Germinal center (tissue), 1 donor: ENCODE measurements around the gene EBLN1.
"Not testable (repeated sequence)": the region's sequence is repeated elsewhere in the genome, so short reads cannot be mapped to it uniquely, and the experiment has no call there.

Experiments used
- DNase-seq: peaks from one replicate; pipeline ENCODE4 v3.0.0; 2012; ENCODE audit warnings: mixed read lengths, low spot score

EBLN1 gene

DNA sequence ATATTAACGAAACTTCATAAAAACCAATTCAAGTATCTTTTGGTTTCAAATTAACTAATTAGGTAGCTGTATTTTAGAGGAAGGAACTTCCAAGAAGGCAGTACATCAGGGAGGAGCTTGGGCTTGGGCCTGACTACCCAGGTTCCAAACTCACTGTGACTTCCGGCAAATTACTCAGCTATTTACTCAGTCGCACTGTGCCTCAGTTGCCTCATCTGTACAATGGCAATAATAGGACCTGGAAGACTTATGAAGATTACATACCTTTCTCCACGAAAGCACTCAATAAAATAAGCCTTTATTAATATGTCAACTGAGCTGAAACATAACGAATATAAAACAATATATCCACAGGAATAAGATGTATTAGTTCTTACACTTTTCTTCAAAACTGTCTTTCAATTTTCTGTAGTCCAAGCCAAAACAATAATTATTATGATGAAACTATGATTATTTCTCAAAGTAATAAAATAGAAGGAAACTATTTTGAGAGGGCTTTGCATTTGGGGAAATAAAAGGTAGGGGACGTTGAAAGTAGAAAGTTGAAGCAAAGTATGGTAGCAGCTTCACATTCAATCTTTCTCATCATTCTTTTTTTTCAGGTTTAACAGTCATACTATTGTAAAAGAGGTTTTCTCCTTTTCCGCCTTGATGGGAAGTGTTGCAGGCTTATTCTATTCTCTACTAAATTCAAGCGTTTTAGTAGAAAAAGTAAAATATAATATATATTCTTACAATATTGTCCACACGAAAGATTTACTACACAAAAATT lies 10.5 kb upstream of the EBLN1 start:
- DNase-seq = no peak

DNA sequence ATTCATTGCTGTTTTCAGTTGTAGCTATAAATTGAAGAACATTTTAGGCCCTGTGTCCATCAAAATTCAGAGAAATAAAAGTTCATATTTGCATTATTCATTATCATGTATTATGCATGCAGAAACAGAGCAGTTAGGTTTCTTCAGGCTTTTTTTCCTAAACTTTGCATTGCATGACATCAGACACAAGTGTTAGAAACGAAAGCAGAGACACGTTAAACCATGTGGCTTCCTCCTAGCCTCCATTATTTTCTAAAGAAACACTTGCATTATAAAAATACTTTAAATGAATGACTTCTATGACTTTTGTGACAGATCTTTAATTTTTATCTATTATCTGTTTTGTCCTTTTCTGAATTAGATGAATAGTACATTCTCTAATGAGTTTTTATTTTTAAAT lies 8.8 kb upstream of the EBLN1 start:
- DNase-seq = no peak

DNA sequence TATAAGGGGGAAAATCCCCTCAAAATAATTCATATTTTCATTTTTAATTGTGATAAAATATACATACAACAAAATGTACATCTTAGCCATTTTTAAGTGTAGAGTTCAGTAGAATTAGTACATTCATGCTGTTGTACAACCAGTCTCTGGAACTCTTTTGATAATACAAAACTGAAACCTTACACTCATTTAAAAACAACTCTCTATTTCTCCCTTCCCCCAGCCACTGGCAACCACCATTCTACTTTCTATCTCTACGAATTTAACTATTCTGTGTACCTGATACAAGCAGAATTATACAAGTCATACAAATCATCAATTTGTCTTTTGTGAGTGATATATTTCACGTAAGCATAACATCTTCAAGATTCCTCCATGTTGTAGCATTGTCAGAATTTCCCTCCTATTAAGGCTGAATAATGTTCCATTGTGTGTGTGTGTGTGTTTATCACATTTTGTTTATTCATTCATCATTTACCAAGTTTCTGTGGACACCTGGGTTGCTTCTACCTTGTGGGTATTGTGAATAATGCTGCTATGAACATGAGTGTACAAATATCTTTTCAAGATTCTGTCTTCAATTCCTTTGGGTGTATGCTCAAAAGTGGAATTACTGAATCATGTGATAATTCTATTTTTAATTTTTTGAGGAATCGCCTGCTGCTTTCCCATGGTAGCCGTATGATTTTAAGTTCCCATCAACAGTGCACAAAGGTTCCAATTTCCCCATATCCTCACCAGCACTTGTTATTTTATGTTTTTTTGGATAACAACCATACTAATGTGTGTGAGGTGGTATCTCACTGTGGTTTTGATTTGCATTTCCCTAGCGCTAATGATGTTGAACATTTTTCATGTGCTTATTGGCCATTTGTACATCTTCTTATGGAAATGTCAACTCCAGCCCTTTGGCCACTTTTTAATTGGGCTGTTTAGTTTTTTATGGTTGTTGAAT lies 4.7 kb upstream of the EBLN1 start:
- DNase-seq = no peak

DNA sequence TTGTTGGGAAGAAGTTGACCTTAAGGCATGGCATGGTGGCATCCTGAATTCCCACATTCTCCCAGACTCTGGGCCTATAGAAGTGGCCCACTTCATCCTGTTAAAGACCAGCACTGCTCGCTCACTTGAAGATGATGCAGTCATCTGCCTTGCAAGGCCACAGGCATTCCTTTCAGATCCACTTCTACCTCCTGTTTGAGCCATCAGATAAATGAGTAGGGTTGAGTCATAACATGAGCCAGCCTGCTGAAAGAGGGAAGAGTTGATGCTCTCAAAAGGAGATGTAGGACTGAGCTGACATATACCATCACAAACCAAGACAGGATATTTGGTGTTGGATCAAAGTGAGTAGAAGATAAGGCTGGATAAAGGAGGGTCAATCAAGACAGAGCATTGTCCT lies 1.5 kb upstream of the EBLN1 start:
- no peak for DNase-seq

DNA sequence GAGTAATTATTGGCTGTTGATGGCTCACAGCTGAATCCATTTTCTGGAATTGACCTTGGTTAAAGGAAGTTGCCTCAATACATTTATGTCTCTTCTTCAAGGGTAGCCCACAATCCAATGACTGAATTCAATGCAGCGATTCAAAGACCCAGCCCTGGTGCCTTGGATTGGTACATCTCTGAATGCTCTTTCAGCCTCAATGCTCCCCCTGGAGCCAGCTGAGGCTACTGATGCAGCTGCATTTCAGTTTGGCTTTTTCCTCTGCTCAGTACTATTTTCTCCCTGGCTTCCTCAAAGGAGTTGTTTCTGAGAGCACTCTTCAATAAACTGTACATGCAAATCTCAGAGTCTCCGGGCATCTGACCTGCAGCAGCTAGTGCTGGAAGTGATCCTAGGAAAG lies 633 bp upstream of the EBLN1 start:
- DNase-seq = no peak

DNA sequence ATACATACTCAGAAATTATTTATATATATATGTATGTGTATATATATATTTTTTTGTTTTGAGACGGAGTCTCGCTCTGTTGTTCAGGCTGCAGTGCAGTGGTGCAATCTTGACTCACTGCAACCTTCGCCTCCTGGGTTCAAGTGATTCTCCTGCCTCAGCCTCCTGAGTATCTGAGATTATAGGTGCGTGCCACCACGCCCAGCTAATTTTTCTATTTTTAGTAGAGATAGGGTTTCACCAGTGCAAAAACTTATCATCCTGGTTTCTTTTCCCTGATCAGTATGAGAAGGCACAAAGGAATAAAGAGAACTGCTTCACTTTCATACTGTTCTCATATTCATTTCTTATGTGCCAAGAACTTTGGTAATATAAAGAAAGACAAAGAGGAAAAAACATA lies 731 bp downstream of the EBLN1 start:
- not testable (repeated sequence) for DNase-seq

DNA sequence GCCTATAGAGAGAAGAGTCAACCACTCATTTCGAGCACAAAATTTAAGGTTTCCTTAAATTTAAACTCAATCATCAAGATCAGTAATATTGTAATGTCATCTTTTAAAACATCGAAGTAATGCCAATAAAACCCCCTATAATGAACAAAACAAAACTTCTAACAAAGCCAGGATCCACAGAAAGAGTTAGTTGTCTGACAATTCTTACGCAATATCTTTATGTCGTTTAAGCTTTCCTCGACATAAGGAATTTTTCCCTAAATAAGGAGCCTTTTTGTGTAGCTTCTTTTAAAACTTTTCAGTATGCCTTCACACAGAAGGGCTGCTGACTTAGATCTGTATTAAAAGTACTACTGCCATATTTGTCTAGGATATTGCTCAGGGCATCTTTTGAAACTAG lies 7.5 kb downstream of the EBLN1 start:
- DNase-seq = no peak

DNA sequence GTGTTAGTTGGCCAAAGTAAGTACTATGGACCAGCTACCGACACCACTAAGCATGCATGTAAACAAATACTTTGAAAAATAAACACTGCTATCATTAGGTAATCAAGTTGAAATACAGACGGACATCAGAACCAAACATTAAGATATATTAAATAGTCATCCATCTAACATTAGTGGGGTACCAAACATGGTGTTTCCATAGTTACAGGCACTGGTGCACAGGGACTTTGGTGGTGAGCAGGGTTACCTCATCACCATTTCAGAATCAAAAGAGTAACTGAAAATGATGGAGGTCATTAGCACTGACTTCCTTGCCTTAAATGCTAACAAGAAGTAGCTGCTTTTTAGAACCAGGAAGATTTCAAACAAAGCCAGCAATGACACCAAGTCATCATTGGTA lies 23.9 kb downstream of the EBLN1 start:
- DNase-seq = no peak

DNA sequence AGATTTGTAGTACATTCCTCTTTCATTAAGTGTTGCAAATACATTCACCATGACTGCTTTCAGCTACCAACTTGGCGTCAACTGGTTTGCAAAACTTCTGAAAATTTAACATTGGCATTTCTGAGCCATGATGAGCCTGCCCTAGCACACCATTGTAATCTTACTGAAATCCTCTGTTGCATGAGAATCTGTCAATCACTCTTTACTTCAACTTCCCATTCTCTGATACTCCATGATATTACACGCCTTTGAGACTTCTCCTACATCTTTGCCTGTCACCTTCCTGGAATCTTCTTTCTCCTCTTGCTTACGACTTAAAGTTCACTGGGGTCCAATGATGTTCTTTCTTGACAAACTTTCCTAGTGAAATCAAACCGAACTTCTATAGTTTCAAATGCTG lies 32.2 kb downstream of the EBLN1 start:
- DNase-seq = no peak

DNA sequence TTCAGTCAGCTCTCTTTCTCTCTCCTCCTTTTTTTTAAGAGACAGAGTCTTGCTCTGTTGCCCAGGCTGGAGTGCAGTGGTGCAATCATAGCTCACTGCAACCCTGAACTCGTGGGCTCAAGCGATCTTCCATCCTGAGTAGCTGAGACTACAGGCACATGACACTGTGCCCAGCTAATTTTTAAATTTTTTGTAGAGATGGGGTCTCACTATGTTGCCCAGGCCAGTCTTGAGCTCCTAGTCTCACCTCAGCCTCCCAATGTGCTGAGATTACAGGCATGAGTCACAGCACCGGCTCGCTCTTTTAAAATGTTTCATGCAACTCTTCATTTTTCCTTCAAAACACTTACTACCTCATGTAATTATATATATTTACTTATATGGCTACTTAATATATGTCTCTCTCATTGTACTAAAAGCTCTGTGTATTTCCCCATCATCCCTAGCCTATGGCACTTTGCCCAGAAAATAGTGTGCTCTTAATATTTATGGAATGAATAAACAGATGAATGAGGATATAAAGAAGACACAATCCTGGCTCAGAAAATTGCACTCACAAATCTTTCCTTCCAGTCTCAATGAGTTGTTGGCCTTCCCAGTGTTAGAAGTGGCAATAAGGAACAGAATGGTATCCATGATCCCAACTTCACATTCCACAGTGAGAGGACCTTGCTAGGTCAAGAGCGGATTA lies 33.9 kb downstream of the EBLN1 start:
- DNase-seq = no peak

DNA sequence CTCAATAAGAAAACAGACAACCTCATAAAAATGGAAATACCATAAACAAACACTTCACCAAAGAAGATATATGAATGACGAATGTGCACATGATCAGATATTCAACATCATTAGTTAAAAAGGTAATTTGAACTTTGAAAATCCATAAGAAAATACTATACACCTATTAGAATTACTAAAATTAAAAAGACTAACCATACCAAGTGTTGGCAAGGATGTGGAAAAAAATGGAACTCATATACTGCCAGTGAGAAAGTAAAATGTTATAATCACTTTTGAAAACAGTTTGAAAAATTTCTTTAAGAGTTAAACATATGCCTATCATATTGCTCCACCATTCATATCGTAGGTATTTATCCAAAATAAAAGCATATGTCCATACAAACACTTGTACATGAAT lies 37.1 kb downstream of the EBLN1 start:
- no peak for DNase-seq

DNA sequence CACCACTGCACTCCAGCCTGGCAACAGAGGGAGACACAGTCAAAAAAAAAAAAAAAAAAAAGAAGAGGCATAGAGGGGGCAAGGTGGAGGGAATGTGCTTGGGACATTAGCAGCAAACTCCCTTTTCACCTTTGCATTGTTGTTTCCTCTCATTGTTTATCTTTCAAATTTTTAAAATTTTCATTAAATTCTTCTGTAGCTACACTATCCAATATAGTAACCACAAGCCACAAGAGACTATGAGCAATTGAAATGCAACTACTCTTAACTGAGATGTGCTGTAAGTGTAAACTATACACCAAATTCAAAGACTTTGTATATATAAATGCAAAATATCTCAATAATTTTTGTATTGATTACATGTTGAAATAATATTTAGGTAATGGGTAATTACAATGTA lies 43.4 kb downstream of the EBLN1 start:
- DNase-seq = no peak

DNA sequence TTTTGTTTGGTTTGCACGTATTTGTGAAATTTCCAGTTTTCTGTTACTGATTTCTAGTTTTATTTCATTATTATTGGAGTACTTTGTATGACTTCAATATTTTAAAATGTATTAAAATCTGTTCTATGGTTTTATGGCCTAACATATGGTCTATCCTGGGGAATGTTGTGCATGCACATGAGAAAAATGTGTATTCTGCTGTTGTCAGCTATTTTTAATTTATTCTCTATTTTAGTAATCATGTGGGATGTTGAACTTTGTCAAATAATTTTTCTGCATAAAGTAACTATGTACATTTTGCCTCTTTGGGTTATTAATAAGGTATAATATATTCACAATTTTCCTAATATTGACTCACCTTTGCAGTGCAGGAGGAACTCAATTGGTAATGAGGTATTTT lies 46.7 kb downstream of the EBLN1 start:
- no peak for DNase-seq

DNA sequence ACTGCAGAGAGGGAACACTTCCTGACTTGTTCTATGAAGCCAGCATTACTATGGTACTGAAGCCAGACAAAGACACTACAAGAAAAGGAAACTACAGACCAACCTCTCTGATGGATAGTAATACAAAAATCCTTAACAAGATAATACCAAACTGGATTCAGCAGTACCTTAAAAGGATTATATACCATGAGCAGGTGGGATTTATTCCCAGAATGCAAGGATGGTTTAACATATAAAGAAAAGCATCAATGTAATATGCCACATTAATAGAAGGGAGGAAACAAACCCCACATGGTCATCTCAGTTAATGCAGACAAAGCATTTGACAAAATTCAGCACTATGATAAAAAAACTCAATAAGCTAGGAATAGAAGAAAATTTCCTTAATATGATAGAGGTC lies 47.2 kb downstream of the EBLN1 start:
- no peak for DNase-seq

DNA sequence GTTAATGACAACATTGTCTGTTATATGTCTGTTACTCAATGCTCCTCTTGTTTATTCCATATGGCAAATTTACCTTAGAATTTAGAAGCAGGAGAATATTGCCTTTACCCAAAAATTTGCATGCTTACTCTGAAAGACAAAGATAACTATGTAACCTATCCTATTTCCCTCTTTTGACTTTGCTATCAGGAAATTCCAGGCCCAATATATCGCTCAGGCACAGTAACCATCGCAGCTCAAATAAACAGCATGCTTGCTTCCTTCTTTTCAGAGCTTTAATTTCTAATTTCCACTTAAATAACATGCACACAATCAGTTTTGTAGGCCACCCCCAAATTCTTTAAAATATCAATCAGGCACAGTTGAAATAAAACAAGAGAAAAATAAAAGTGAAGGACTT lies 57.8 kb downstream of the EBLN1 start:
- no peak for DNase-seq

DNA sequence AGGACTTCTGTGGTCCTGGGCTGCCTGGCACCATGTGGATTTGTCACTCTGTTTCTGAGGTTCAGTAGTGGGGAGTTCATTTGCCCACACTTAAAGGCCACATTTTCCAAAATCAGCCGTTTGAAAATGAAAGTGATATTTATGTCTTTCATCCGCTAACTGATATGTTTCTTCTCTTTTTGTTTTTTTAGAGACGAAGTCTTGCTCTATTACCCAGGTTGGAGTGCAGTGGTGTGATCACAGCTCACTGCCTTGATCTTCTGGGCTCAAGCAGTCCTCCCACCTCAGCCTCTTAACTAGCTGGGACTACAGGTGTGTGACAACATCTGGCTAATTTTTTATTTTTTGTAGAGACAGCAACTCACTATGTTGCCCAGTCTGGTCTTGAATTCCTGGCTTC lies 58.6 kb downstream of the EBLN1 start:
- DNase-seq = no peak
